IPS-15b (cell line): ENCODE measurements around the gene IFNG.

Experiments
- H3K27me3 ChIP-seq: one replicate; pipeline ENCODE4 v1.6.1; 2013; ENCODE audit warnings: low read length; ENCODE audit not compliant: control insufficient read depth, insufficient read depth
- H3K36me3 ChIP-seq: one replicate; pipeline ENCODE4 v1.6.1; 2013; ENCODE audit warnings: low read length; ENCODE audit not compliant: control insufficient read depth, insufficient read depth
- H3K4me1 ChIP-seq: one replicate; pipeline ENCODE4 v1.6.1; 2013; ENCODE audit warnings: mild to moderate bottlenecking, low read length; ENCODE audit not compliant: control insufficient read depth, insufficient read depth
- H3K4me3 ChIP-seq: one replicate; pipeline ENCODE4 v1.5.1; 2013; ENCODE audit warnings: low read depth, low read length
- H3K9ac ChIP-seq: one replicate; pipeline ENCODE4 v1.6.1; 2013; ENCODE audit warnings: low read depth, mild to moderate bottlenecking, low read length
- H3K9me3 ChIP-seq: one replicate; pipeline ENCODE4 v1.6.1; 2013; ENCODE audit warnings: mild to moderate bottlenecking, low read length; ENCODE audit not compliant: control insufficient read depth, insufficient read depth

IFNG gene

GRCh38 chr12:68163560-68164081 lies 4.1 kb upstream of the IFNG start:
- Histone ChIP-seq H3K4me3 (no peak overlapping the region), H3K9me3 (no peaks in the 10 kb centered on the region), H3K27me3 (no peaks in the 10 kb centered on the region), H3K4me1 (no peaks in the 10 kb centered on the region), H3K9ac (no peak overlapping the region), H3K36me3 (no peaks in the 10 kb centered on the region)

GRCh38 chr12:68162374-68162773 lies 2.8 kb upstream of the IFNG start:
- Histone ChIP-seq H3K4me3 (no peak overlapping the region), H3K4me1 (no peaks in the 10 kb centered on the region), H3K36me3 (no peaks in the 10 kb centered on the region), H3K27me3 (no peaks in the 10 kb centered on the region), H3K9ac (no peak overlapping the region), H3K9me3 (no peaks in the 10 kb centered on the region)

GRCh38 chr12:68158432-68158831 lies 1.1 kb downstream of the IFNG start:
- no peaks in the 10 kb centered on the region for H3K36me3 ChIP-seq

GRCh38 chr12:68157380-68157779 lies 2.2 kb downstream of the IFNG start:
- Histone ChIP-seq H3K36me3 (no peaks in the 10 kb centered on the region), H3K9me3 (no peaks in the 10 kb centered on the region), H3K4me1 (no peaks in the 10 kb centered on the region), H3K4me3 (no peak overlapping the region), H3K27me3 (no peaks in the 10 kb centered on the region), H3K9ac (no peak overlapping the region)

More at GRCh38 chr12:68158432-68158831, 1.1 kb downstream of the IFNG start:
- Histone ChIP-seq H3K9ac (no peak overlapping the region), H3K4me1 (no peaks in the 10 kb centered on the region), H3K9me3 (no peaks in the 10 kb centered on the region), H3K4me3 (no peak overlapping the region), H3K27me3 (no peaks in the 10 kb centered on the region)

- Histone ChIP-seq H3K36me3 (no peaks in the 10 kb centered on the region), H3K27me3 (no peaks in the 10 kb centered on the region), H3K4me1 (no peaks in the 10 kb centered on the region), H3K9ac (no peak overlapping the region), H3K9me3 (no peaks in the 10 kb centered on the region), H3K4me3 (no peak overlapping the region)
These were observed 2.9 kb downstream of the IFNG start for GRCh38 chr12:68156636-68157035.

- H3K4me3 ChIP-seq: no peak overlapping the region
- H3K4me1 ChIP-seq: no peaks in the 10 kb centered on the region
- H3K9me3 ChIP-seq: no peaks in the 10 kb centered on the region
- H3K9ac ChIP-seq: no peak overlapping the region
- no peaks in the 10 kb centered on the region for H3K27me3 ChIP-seq
- no peaks in the 10 kb centered on the region for H3K36me3 ChIP-seq
These were observed 4.8 kb downstream of the IFNG start for GRCh38 chr12:68154779-68155178.

DNA sequence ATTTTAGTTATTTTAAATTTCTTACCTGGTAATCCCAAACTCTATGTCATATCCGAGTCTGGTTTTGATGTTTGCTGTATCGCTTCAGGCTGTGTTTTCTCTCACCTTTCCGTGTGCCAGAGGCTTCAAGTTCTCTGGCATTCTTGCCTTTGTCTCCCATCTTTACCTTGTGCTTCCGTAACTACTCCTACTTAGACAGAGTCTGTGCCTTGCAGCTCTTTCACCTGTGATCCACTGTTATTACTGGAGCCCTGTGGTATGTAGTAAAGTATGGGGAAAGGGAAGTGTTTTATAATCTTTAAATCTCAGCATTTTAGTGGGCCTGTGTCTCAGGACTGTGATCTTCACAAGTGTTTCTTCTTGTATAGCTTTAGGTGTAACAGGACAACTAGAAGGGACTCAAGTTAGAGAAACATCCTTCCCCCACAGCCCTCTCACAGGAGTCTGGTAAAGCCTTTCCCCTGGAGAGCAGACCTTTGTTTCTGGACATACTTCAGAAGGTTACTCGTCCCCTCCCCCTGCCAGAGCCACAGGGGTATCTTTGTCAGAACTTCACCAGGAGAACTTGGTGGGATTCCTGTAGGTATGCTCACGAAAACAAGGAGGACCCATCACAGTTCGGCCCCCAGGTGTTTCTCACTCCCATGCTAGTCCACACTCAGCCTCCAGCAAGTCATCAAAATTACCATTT lies 11.1 kb downstream of the IFNG start:
- no peaks in the 10 kb centered on the region for H3K9me3 ChIP-seq
- no peak overlapping the region for H3K4me3 ChIP-seq
- H3K36me3 ChIP-seq: no peaks in the 10 kb centered on the region
- H3K9ac ChIP-seq: no peak overlapping the region
- H3K4me1 ChIP-seq: peaks cover 14% of the 10 kb centered on the region
- H3K27me3 ChIP-seq: no peaks in the 10 kb centered on the region

DNA sequence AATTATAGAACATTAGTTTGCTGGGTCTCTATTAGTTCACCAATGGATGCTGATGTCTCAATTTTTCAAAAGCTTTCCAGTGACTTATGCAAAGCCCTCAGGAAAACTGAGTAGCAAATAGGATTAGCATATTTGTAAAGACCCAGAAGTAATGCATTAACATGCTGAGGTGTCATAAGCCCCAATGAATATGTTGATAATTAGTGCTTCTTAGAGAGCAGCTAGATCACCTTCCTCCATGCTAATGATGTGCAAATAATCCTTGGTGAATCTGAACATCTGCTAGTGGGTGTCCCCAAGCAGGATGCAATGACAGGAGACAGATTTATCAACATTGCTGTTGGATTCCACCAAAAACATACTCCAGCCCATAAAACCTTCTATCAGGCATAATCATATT lies 19.0 kb downstream of the IFNG start:
- Histone ChIP-seq H3K36me3 (no peaks in the 10 kb centered on the region), H3K9ac (no peak overlapping the region), H3K4me1 (no peaks in the 10 kb centered on the region), H3K4me3 (no peak overlapping the region), H3K9me3 (no peaks in the 10 kb centered on the region), H3K27me3 (no peaks in the 10 kb centered on the region)

- no peaks in the 10 kb centered on the region for H3K4me1 ChIP-seq
- no peaks in the 10 kb centered on the region for H3K36me3 ChIP-seq
- H3K4me3 ChIP-seq: no peak overlapping the region
- no peaks in the 10 kb centered on the region for H3K9me3 ChIP-seq
- no peak overlapping the region for H3K9ac ChIP-seq
- H3K27me3 ChIP-seq: no peaks in the 10 kb centered on the region
These were observed 19.6 kb downstream of the IFNG start for GRCh38 chr12:68139941-68140340.

DNA sequence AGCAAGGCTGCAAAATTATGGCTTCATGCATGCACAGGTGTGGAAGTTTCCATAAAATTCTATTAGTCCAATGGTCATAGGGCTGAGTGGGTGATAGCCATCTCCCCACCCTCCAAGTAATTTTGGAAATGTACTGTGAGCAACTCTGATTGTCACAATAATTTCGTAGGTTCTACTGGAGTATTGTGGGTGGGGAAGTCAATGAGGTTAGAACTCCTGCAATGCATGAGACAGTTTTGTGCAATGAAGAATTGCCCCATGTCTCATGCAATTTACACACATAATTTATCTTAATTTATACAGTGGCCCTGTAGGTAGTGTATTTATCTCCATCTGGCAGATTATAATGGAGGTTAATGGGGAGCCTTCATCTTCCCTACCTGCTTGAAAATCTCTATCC lies 20.5 kb downstream of the IFNG start:
- no peaks in the 10 kb centered on the region for H3K4me1 ChIP-seq
- no peak overlapping the region for H3K9ac ChIP-seq
- H3K36me3 ChIP-seq: no peaks in the 10 kb centered on the region
- no peak overlapping the region for H3K4me3 ChIP-seq
- H3K27me3 ChIP-seq: no peaks in the 10 kb centered on the region
- no peaks in the 10 kb centered on the region for H3K9me3 ChIP-seq

DNA sequence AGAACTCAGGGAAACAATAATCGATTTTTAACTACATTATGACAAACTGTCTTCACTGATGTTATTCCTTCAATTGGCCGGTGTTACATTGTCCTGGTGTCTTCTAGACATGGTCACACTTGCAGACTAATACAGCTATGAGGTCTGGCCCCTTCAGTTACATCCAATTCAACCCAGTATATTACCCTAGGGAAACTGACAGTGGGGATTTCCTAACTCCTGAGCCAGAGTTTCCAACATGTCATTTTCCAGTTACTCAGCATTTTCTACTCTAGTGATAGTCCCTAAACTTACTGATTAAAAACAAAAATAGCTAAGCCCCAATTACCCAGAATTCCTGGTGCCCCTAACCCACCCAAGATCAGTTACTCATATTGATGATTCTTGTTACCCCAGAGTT lies 21.1 kb downstream of the IFNG start:
- no peaks in the 10 kb centered on the region for H3K27me3 ChIP-seq
- no peak overlapping the region for H3K9ac ChIP-seq
- H3K4me3 ChIP-seq: no peak overlapping the region
- H3K4me1 ChIP-seq: no peaks in the 10 kb centered on the region
- H3K9me3 ChIP-seq: no peaks in the 10 kb centered on the region
- no peaks in the 10 kb centered on the region for H3K36me3 ChIP-seq

GRCh38 chr12:68137335-68137830 lies 22.2 kb downstream of the IFNG start:
- no peaks in the 10 kb centered on the region for H3K9me3 ChIP-seq
- no peak overlapping the region for H3K9ac ChIP-seq
- no peaks in the 10 kb centered on the region for H3K4me1 ChIP-seq
- H3K4me3 ChIP-seq: no peak overlapping the region
- H3K36me3 ChIP-seq: no peaks in the 10 kb centered on the region
- no peaks in the 10 kb centered on the region for H3K27me3 ChIP-seq
